PC-3 (cell line): Measurements from ENCODE around the gene MAGI2.

Experiments
- CTCF ChIP-seq: fragments of 300-600 bp; sonication (generic); conservative IDR thresholded peaks from 2 replicates; pipeline ENCODE4 v1.5.1; 2017; ENCODE audit warnings: antibody characterized with exemption, low read depth, mild to moderate bottlenecking, low read length
- EZH2 ChIP-seq: fragments of 300-600 bp; sonication (generic); IDR thresholded peaks from one replicate; pipeline ENCODE4 v1.6.1; 2017; ENCODE audit warnings: antibody characterized with exemption, mild to moderate bottlenecking, low read length; ENCODE audit not compliant: unreplicated experiment
- EZH2phosphoT487 ChIP-seq: fragments of 300-600 bp; sonication (generic); IDR thresholded peaks from 2 replicates; pipeline ENCODE4 v1.6.1; 2018; ENCODE audit warnings: mild to moderate bottlenecking, antibody characterized with exemption, low read length, borderline replicate concordance

GRCh38 chr7:78073609-78074382 lies 1379.7 kb downstream of the MAGI2 start:
- TF ChIP-seq CTCF: no peak
- TF ChIP-seq EZH2: no peak
- TF ChIP-seq EZH2phosphoT487: no peak
